ENCODE data around the gene PHLPP1.
"Not testable (repeated sequence)": the region's sequence is repeated elsewhere in the genome, so short reads cannot be mapped to it uniquely, and the experiment has no call there.

PHLPP1 gene

DNA sequence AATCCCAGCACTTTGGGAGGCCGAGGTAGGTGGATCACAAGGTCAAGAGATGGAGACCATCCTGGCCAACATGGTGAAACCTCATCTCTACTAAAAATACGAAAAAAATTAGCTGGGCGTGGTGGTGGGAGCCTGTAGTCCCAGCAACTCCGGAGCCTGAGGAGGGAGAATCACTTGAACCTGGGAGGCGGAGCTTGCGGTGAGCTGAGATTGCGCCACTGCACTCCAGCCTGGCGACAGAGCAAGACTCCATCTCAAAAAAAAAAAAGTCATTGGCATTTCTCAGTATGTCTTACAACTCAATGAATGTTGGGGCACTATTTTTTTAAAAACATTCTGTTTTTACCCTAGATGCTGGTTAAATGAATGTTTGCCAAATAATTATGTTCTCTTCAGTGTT is 94.1 kb downstream of the PHLPP1 start:
- not testable (repeated sequence) for DNase-seq (ENCODE audit: low spot score)

DNA sequence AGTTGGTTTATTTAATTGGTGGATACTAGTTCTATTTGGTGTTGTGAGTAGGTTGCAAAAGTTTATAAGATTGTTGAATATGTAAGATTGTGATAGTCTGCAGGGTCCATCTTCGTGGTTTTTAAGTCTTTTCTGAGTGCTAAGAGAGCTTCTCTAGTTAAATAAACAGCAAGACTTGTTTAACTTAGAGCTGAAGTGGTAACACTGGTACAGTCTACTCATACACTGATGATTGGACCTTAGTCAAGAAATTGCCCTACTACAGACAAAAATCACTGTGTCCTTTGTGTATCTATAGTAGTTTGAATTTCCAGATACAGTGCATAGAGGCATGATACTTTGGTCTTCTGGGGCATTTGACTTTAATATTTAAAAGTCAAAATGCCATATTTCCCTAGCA is 94.6 kb downstream of the PHLPP1 start:
- DNase-seq (ENCODE audit: low spot score) = no peak

DNA sequence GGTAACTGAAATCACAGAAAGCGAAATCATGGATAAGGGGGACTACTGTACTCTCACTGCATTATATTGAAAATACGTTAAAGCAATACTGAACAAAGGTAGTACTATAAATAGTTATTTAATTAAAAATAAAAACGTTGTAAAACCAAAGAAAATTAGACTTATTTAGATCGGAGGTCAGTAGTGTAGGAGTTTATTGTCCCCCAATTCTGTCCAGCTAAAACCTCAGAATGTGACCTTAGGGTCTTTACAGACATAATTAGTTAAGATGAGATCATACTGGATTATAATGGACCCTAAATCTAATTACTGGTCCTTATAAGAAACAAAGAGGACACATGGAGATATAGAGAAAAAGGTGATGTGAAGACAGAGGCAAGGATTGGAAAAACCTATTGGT is 95.3 kb downstream of the PHLPP1 start:
- no peak for DNase-seq (ENCODE audit: low spot score)

DNA sequence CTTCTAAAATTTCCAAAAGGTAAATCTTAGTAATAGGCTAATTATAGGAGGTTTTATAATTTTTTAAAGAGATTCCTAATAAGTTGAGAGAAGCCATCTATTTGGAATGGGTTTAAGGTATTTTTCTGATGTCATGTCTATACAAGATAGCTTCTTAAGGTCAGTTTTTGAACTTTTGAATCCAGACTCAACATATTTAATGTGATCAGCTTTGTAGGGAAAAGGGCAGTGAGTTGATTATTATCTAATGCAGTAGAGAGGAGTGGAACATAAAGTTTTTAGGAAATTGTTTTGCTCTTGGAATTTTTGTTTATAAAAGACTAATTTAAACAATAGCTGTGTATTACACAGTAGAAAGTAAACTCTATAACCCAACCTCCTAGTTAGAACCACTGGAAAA is 96.3 kb downstream of the PHLPP1 start:
- DNase-seq (ENCODE audit: low spot score) = no peak

DNA sequence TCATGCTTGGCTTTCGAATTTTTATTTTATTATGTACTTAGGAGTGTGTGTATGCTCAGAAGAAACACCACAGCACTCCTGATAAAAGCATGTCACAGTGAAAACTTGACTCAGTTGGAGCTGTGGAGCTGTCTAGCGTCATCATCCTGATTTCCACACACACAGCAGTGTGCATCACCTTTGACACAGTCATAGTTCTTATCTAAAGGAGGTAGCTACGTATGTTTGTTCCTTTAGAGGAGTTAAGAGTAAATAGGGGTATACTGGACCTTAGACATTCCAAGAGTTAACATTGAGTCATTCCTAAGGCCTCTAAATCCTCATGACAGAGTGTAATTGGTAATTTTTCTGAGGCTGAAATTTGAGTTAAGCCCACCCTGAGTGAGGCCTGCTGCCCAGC is 96.9 kb downstream of the PHLPP1 start:
- no peak for DNase-seq (ENCODE audit: low spot score)

DNA sequence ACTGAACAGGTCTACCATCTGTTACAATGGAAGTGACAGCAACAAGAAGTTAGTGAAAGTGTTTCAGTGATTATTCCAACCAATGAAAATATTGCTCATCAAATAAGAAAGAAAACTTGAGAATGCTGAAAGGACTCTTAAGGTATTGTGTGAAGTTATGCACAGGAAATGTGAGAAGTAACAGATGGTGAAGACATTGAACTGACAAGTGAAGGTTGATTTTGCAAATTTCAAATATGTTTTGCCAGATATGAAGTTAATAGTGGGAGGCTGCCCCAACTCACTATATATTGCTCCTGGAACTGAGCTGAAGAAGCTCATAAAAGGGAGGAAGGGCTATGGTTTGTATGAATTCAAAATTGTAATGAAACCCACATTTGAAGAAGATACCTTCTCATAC is 97.5 kb downstream of the PHLPP1 start:
- DNase-seq (ENCODE audit: low spot score) = no peak

DNA sequence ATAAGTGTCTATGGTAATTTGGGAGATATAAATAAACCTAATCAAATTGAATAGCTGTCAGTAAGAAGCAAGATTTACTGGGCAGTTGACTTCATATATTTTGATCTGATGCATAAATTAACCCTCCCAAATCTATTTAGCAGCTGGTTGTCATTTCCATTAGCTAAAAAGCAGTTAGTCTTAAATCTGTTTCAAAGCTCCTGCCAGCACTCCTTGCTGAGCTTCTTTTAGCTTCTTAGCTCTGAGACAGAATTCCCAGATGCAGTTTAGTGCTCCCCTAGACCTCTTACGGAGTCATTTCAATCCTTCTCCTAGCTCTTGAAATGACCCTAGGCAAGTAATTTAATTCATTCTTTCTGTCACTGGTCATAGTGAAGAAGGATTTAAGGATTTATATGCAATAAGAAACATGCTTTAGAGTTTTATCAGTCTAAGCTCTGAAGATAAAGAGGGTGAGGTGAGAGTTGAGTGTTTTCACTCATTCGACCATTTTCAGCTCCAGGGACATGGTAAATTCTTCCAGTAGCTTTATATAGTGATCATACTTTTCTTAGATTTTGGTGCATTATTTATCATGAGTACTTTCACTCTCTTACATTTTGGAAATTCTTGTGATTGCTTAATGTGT is 98.9 kb downstream of the PHLPP1 start:
- no peak for DNase-seq (ENCODE audit: low spot score)

DNA sequence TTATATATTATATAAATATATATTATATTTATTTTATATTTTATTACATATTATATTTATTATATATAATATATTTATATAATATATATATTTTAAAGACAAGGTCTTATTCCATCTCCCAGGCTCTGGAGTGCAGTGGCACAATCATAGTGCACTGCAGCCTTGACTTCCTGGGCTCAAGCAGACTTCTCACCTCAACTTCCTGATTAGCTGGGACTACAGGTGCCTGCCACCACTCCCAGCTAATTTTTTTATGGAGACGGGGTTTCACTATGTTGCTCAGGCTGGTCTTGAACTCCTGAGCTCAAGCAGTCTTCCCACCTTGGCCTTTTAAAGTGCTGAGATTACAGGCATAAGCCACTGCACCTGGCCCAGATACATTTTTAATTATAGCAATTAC is 110.0 kb downstream of the PHLPP1 start:
- DNase-seq (ENCODE audit: low spot score) = no peak

DNA sequence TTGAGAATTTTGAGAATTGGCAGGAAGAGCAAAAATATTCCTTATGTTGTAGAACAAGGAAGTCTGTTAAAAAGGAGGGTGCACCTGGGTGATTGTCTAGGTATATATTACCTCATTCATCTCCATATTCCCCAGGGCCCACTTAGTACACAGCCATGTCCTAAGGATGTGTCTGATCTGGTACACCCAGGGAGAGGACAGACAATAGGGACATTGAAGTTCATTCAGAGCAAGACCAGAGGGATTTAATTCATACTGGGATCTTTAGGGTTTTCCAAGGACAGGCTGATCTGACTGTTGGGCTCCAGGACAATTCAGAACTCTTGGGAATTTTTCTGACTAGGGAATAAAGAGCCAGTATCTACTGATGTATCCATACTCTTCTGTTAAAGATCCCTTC is 112.1 kb downstream of the PHLPP1 start:
- no peak for DNase-seq (ENCODE audit: low spot score)

DNA sequence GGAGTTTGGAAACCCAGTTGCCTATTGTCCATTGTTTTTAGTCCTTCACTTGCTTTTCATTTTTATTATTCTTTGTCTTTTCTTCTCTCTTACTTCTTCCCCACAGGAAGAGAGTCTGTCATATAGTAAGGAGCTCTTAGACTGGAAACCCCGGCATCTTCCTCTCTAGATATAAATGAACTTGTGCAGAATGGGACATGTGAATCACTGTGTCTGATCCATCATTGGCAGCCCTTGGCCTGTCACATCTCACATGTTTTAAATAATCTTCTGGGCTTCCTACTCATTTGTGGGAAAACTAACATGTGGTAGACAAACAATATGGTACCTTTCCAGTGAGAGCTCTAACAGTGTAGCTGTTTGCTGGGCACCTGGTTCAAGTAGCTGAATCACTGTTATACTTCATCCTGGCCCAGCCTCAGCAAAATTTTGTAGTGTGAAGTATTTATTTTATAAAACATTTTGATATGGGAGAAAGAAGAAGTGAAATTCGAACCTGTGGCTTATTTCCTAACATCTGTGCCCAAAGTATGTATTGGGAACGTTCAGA is 112.8 kb downstream of the PHLPP1 start:
- DNase-seq (ENCODE audit: low spot score) = no peak

DNA sequence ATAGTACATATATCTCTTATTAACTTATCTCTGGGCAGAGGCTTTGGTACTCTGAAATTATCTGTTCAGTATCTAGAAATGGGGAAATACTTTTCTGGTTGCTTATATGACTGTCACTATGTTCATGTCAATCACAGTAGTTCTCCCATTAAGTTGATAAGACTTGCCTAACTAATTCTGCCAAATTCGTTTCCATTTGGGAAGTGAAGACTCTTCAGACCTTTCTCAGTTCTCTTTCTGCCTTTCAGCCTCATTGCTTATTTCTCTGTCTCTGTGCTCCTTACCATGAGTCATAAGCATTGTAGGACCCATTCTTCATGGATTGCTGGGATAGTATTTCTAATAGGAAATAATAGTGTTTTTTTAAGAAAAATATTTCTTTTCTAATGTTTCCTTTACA is 113.5 kb downstream of the PHLPP1 start:
- DNase-seq (ENCODE audit: low spot score) = no peak

DNA sequence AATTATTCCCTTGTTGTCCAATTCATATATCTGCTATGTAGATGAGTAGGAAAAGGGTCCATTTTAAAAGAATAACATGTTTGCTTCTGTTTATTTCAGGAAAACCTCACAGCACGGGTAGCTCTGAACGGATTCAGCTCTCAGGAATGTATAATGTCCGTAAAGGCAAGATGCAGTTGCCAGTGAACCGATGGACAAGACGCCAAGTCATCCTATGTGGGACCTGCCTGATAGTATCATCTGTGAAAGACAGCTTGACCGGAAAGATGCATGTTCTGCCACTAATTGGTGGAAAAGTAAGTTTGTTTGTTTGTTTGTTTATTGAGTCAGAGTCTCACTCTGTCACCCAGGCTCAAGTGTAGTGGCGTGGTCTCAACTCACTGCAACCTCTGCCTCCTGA is 114.6 kb downstream of the PHLPP1 start:
- DNase-seq (ENCODE audit: low spot score) = no peak

DNA sequence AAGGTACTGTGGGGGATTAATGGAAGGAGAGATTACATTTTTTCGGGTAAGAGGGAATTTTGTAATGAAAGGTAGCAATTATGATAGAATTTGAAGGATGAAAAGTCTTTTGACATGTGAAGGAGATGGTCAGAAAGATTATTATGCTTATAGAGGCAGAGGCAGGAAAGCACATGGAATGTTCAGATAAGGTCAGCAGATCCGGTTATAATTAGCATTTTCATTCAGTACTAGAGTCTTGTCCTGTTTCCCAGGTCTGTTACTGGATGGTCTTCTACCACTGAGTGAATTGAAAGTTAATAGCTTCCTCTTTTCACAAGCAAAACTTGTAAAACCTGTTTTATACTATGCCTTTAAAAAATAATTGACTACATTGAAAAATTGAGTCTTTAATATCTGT is 116.9 kb downstream of the PHLPP1 start:
- DNase-seq (ENCODE audit: low spot score) = no peak

DNA sequence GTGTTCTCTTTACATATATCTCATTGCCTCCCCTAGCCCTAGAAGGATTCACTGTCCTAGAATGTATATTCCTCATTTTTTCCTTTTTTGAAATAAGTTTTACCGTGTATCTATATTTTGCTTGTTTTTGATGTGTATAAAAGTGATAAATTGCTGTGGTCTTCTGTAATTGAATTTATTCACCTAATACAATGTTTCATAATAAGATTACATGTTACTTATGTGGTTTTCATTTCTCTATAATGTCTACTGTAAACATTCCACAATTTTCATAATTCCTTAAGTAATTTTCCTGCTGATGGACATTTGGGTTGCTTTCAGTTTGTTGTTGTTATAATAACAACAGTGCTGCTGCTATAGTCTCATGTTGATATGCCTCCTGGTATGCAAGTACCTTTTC is 118.2 kb downstream of the PHLPP1 start:
- no peak for DNase-seq (ENCODE audit: low spot score)

DNA sequence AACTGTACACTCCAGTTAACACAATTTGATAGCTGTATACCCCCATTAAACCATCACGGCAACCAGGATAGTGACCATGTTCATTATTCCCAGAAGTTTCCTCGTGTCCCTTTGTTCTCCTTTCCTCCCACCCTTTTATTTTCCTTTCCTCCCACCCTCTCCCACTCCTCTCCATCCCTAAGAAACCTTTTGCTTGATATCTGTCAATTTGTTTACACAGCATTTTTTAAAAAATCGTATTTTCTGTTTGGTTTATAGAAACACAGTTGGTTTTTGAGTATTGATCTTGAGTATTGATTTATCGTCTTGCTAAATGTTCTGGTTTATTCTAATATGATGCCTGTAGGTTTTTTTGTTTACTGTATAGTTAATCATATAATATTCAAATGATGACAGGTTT is 119.4 kb downstream of the PHLPP1 start:
- no peak for DNase-seq (ENCODE audit: low spot score)

DNA sequence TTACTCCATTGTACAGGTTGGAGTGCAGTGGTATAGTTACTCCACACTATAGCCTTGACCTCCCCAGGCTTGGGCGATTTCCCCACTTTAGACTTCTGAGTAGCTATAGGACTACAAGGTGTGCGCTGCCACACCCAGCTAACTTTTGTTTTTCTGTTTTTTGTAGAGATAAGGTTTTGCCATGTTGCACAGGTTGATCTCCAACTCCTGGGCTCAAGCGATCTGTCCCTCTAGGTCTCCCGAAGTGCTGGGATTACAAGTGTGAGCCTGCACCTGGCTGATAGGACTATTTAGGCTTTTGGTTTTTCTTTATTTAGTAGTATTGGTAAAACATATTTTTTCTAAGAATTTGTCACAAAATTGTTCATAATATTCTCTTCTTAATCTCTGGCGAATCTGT is 121.7 kb downstream of the PHLPP1 start:
- DNase-seq (ENCODE audit: low spot score) = no peak

DNA sequence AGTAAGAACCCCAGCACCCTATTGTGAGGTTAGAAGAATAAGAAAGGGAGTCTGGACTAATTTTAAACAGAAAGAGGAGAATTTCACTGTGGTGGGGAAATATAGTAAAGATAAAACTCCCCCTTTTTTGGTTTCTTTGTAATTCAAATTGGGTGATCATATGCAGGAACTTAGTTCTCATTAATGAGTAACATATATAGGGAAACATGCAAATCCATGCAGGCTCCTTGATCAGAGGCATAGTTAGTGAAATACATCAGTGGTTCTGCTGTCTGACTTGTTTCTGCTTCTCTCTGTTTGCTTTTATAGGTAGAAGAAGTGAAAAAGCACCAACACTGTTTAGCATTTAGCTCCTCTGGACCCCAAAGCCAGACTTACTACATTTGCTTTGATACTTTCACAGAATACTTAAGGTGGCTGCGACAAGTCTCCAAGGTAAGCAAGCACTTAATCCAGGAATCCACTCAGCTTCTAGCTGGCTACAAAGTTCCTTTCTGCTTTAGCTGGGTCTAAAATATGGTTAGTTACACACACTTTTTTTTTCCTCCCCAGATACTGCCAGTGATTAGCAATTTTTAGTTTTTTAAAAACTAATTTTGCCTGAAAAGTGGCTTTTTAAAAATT is 123.2 kb downstream of the PHLPP1 start:
- no peak for DNase-seq (ENCODE audit: low spot score)

DNA sequence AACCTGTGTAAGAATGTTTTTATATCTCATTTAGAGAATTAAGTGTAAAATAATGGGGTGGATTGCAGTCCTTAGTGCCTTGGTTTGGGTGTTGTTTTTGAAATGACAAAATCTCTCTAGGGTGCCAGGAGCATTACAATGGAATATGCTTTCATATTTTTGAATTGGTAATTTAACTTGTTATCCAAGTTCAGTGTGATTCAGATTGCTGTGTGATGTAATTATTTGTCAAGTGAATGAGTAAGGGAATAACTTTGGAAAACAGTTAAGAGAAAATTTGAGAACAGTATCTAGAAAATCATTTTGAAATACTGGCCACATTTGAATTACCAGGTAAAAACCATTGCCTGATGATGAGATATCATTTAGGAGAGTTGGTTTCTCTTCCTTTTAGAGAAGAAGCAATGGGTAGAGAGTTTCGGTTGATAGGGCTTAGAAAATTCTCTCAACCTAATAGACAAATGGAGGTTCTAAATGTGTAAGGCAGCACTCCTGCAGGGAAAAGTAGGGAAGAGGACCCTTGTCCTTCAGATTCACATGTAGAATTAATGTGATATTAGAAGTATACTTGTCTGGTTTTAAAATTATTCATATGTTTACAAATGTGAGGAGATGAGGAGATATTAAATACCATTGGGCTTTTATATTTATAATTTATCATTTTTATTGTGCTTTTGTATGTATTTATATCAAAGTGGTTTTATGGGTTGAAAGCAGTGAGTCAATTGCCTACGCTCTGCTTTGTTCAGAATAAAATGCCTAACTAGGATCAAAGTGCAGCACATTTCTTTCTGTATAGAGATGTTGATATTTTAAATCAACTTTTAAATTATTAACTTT is 124.8 kb downstream of the PHLPP1 start:
- no peak for DNase-seq (ENCODE audit: low spot score)

DNA sequence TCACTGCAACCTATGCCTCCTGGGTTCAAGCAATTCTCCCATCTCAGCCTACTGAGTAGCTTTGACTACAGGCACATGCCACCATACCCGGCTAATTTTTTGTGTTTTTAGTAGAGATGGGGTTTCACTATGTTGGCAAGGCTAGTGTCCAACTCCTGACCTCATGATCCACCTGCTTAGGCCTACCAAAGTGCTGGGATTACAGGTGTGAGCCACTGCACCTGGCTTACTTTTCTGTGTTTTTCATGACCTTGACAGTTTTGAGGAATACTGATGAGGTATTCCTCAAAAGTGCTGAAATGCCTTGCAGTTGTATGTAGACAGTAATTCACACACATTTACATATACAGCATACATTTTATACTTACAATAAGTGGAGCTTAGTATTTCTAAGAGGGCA is 126.1 kb downstream of the PHLPP1 start:
- DNase-seq (ENCODE audit: low spot score) = no peak

DNA sequence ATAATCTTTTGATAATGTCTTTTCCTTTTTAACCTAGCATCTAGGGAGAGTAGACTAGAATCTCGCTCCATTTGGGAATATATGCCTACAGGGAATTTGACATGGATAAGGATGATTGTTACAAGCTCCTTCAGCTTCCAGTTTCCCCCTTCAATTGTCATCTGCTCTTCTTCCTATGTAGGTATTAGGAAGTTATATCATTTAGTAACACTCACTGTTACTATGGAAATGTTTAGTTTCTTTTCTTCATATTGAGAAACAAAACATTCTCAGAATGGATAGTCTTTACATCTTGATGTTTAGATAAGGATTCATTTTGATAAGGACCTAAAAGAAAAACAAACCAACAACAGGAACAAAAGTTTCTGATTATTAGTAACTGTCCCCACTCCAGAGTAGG is 127.6 kb downstream of the PHLPP1 start:
- DNase-seq (ENCODE audit: low spot score) = no peak

DNA sequence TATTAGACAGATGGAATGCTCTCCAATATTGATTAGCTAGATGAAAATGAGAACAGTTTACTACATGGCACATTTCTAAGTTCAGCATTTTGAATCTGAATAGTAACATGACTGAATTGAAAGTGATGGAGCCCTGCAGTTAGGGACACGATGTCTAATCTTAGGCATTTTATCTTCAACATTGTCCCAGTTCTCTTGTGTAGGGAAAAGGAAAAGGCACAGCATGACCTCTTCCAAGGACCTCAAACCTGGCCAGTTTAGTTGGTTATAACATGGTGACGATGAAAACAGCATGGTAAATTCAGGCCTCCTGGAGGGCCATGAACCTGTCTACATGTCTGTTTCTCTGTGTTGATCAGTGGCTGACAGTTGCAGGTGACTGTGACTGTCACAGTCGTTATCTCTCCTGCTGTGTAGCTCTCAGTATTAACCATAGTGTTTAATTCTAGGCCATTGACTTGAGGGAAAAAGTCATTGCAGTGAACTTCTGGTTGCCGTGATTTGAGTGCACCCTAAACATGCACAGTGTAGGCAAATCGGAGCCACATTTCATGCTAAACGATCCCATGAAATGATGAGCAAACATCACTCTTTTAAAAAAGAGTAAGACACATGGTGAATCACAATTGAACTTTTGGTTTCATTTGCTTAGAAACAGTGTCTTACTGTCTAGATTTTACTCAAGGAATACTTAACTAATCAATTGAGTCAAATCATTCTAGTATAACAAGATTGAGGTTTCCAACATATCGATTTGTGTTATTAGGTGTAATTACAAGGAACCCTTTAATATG is 129.7 kb downstream of the PHLPP1 start:
- DNase-seq (ENCODE audit: low spot score) = no peak

DNA sequence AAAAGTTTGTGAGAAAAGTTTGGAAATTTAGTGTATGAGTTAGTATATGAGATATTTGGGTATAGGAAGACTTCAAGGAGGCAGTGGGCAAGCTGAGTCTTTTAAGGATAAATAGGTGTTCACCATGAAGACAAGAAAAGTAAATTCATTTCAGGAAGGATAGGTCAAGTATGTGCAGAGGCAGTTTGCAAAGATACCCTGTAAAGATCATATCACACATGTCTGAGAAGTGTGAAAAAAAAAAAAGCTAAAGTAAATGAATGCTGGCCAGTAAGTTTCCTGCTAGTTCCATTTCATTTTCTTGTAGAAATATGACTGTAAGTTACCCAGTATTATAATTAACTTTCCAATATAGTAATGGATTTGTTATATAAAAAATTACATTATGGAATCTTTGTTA is 131.0 kb downstream of the PHLPP1 start:
- DNase-seq (ENCODE audit: low spot score) = no peak
